ENCODE measurements around the gene PROKR1. TPM values are rescaled to one million over a fixed set of nuclear protein-coding genes. Genes with fewer than 3 reads are reported as not detected.

The PROKR1 gene
- total RNA-seq, 2 experiments from 2014 or later: not detected

- POLR2A ChIA-PET: no interaction called here
- no peak overlapping the region for H3K27ac Mint-ChIP-seq
- Histone ChIP-seq H3K9me3 (ENCODE audit: control insufficient read depth in 1 of 2, insufficient read depth in 1 of 2, low read length in 2 of 2) (no peaks in the 10 kb centered on the region), H3K27me3 (ENCODE audit: control insufficient read depth in 1 of 2, insufficient read depth in 2 of 2, low read length in 2 of 2) (no peaks in the 10 kb centered on the region), H3K4me1 (ENCODE audit: insufficient read depth, low read length) (peaks cover 2% of the 10 kb centered on the region), H3K36me3 (ENCODE audit: insufficient read depth, low read length) (no peaks in the 10 kb centered on the region), H3K4me3 (ENCODE audit: low read length) (no peak overlapping the region), H3K27ac (ENCODE audit: low read depth in 1 of 2, low read length in 2 of 2) (no peak overlapping the region)
- H3K27me3 Mint-ChIP-seq: peaks cover 2% of the 10 kb centered on the region
- ATAC-seq (ENCODE audit: poor library complexity): no peak
- H3K4me1 Mint-ChIP-seq (ENCODE audit: low read depth): peaks cover 14% of the 10 kb centered on the region
- no peaks in the 10 kb centered on the region for H3K36me3 Mint-ChIP-seq (ENCODE audit: low read depth)
- DNase-seq: peak in 3 of 14 experiments; percentile 10 to 28 (median 25)
- H3K4me3 Mint-ChIP-seq: no peak overlapping the region
- CTCF ChIA-PET: no interaction called here
- intact Hi-C loops (cut with DNase I, micrococcal nuclease): no loop called here
- no peak for TF ChIP-seq CTCF (IDR thresholded peaks at IDR 0.05)
- H3K9me3 Mint-ChIP-seq: no peaks in the 10 kb centered on the region
Measured at GRCh38 chr2:68689553-68690537, 46.5 kb downstream of the PROKR1 start.

DNA sequence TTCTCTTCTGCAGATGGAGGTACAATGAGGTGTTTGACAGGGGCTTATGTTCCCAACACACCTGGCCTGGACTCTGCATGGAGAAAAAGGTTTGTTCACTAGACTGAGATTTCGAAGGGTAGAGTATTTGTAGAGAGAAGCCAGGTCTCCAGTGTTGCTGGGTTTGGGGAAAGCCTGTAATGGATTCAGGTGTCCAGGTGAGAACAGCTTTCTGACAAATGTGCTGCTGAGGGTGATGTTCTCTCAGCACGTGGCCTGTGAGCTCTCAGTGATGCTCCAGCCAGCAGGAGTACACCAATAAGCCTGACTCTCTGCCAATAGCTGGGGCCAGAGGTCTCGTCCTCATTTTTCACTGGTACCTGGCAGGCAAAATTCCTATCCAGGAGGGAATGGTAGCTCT is 47.5 kb downstream of the PROKR1 start:
- CTCF ChIA-PET: no interaction called here
- Histone ChIP-seq H3K4me1 (ENCODE audit: insufficient read depth, low read length) (peaks cover 2% of the 10 kb centered on the region), H3K27me3 (ENCODE audit: control insufficient read depth in 1 of 2, insufficient read depth in 2 of 2, low read length in 2 of 2) (no peaks in the 10 kb centered on the region), H3K4me3 (ENCODE audit: low read length) (no peak overlapping the region), H3K27ac (ENCODE audit: low read depth in 1 of 2, low read length in 2 of 2) (no peak overlapping the region), H3K9me3 (ENCODE audit: control insufficient read depth in 1 of 2, insufficient read depth in 1 of 2, low read length in 2 of 2) (no peaks in the 10 kb centered on the region), H3K36me3 (ENCODE audit: insufficient read depth, low read length) (no peaks in the 10 kb centered on the region)
- Mint-ChIP-seq H3K4me3 (no peak overlapping the region), H3K36me3 (ENCODE audit: low read depth) (no peaks in the 10 kb centered on the region), H3K4me1 (ENCODE audit: low read depth) (peaks cover 14% of the 10 kb centered on the region), H3K27ac (no peak overlapping the region), H3K27me3 (peaks cover 8% of the 10 kb centered on the region), H3K9me3 (peaks cover 2% of the 10 kb centered on the region)
- ATAC-seq (ENCODE audit: poor library complexity) (no peak), DNase-seq (no peak)
- POLR2A ChIA-PET: interaction anchor here (0.7 kb wide), 1 partner anchor 95 kb away, joined by 5 read pairs; no protein-coding TSS in a partner anchor
- intact Hi-C loops (cut with DNase I, micrococcal nuclease): no loop called here
- TF ChIP-seq CTCF (IDR thresholded peaks at IDR 0.05): no peak

GRCh38 chr2:68692511-68692910 is 49.1 kb downstream of the PROKR1 start:
- intact Hi-C loops (cut with DNase I, micrococcal nuclease): no loop called here
- Histone ChIP-seq H3K27me3 (ENCODE audit: control insufficient read depth in 1 of 2, insufficient read depth in 2 of 2, low read length in 2 of 2) (no peaks in the 10 kb centered on the region), H3K36me3 (ENCODE audit: insufficient read depth, low read length) (no peaks in the 10 kb centered on the region), H3K9me3 (ENCODE audit: control insufficient read depth in 1 of 2, insufficient read depth in 1 of 2, low read length in 2 of 2) (no peaks in the 10 kb centered on the region), H3K27ac (ENCODE audit: low read depth in 1 of 2, low read length in 2 of 2) (no peak overlapping the region), H3K4me1 (ENCODE audit: insufficient read depth, low read length) (peaks cover 2% of the 10 kb centered on the region), H3K4me3 (ENCODE audit: low read length) (no peak overlapping the region)
- ATAC-seq (ENCODE audit: poor library complexity) (no peak), DNase-seq (peak in 1 of 14 experiments; percentile 11)
- H3K27ac Mint-ChIP-seq: no peak overlapping the region
- H3K36me3 Mint-ChIP-seq (ENCODE audit: low read depth): no peaks in the 10 kb centered on the region
- peaks cover 8% of the 10 kb centered on the region for H3K27me3 Mint-ChIP-seq
- ChIA-PET POLR2A (no interaction called here), CTCF (no interaction called here)
- no peak for TF ChIP-seq CTCF (IDR thresholded peaks at IDR 0.05)
- H3K4me3 Mint-ChIP-seq: no peak overlapping the region
- peaks cover 14% of the 10 kb centered on the region for H3K4me1 Mint-ChIP-seq (ENCODE audit: low read depth)
- H3K9me3 Mint-ChIP-seq: peaks cover 4% of the 10 kb centered on the region
